Measurements from ENCODE around the gene DLGAP1.

The DLGAP1 gene

DNA sequence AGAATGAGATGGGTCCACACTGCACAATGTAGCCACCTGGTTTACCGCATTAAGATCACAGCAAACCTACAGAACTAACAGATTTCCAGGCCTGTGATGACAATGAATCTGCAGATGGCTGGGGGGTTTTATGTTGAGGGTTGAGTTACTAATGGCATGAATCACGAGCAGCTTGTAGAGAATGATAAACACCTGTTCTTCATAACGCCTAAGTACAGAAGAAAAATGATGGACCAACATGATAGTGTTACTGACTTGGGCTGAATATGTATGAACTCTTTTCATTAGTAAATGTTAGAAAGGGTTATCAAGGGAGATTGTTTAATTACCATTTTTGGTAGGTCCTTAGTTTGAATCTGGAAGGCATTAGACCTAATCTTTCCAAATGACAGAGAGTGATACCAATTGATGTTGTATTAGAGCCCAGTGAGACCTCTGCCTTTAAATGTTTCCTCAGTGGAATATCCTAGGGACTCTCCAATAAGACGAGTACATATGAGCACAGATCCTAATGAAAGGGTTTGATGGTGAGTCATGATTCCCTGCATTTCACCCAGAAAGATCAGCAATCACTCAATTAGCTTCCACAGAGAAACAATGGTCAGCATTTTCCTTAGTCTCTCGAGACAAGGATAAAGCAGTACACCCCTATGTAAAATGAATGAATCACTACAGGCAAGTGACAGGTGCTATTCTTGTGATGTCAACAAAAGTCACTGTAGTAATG, 243.8 kb downstream of the DLGAP1 start (continued):
- TF ChIP-seq TSHZ2 (CRISPR knock-in tag; IDR thresholded peaks at IDR 0.05) (no peak), ARNTL (CRISPR knock-in tag; IDR thresholded peaks at IDR 0.05; ENCODE audit: borderline replicate concordance, low read depth) (no peak)

DNA sequence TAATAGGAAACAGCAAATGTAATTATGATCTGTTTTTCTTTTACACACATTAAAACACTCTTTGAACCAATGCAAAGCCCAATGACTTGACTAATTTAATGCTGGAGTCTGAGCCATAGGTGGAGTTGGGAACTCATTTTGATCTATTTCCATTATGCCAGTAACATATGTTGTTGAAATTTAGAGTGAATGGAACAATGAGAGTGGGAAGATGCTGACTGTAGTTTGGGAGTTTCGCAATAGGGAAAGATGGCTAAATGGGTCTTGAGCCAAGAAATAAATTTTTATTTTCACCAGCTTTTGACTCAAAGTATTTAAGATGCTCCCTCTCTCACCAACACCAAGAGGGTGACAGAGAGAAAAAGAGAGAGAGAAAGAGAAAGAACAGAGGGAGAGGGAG, 246.7 kb downstream of the DLGAP1 start:
- TF ChIP-seq ZFP30 (CRISPR knock-in tag; IDR thresholded peaks at IDR 0.05): no peak
- TF ChIP-seq CREB5 (CRISPR knock-in tag; IDR thresholded peaks at IDR 0.05; ENCODE audit: low read depth): no peak
- TF ChIP-seq TCF4 (CRISPR knock-in tag; IDR thresholded peaks at IDR 0.05; ENCODE audit: borderline replicate concordance): no peak
- TF ChIP-seq TSHZ2 (CRISPR knock-in tag; IDR thresholded peaks at IDR 0.05): no peak
- no peak for TF ChIP-seq GLIS3 (CRISPR knock-in tag; IDR thresholded peaks at IDR 0.05)
- TF ChIP-seq SNAI2 (CRISPR knock-in tag; IDR thresholded peaks at IDR 0.05): no peak
- TF ChIP-seq RARB (CRISPR knock-in tag; IDR thresholded peaks at IDR 0.05): no peak
- no peak for TF ChIP-seq ZC3H10 (CRISPR knock-in tag; IDR thresholded peaks at IDR 0.05)
- no peak for TF ChIP-seq ZNF8 (CRISPR knock-in tag; IDR thresholded peaks at IDR 0.05)
- TF ChIP-seq ZFP3 (CRISPR knock-in tag; IDR thresholded peaks at IDR 0.05): no peak
- no peak for TF ChIP-seq OSR1 (CRISPR knock-in tag; IDR thresholded peaks at IDR 0.05)
- no peak for TF ChIP-seq CSDC2 (CRISPR knock-in tag; IDR thresholded peaks at IDR 0.05)
- no peak for ATAC-seq

GRCh38 chr18:4207383-4207985, 247.6 kb downstream of the DLGAP1 start:
- no peak for ATAC-seq
- TF ChIP-seq ZFP30 (CRISPR knock-in tag; IDR thresholded peaks at IDR 0.05) (no peak), CSRNP3 (CRISPR knock-in tag; IDR thresholded peaks at IDR 0.05) (no peak), POU6F1 (CRISPR knock-in tag; IDR thresholded peaks at IDR 0.05; ENCODE audit: borderline replicate concordance, low read depth) (no peak), TOX (CRISPR knock-in tag; IDR thresholded peaks at IDR 0.05; ENCODE audit: borderline replicate concordance) (no peak), OSR1 (CRISPR knock-in tag; IDR thresholded peaks at IDR 0.05) (no peak), ISL1 (CRISPR knock-in tag; IDR thresholded peaks at IDR 0.05) (no peak), PATZ1 (CRISPR knock-in tag; IDR thresholded peaks at IDR 0.05; ENCODE audit: borderline replicate concordance) (no peak), BACH2 (CRISPR knock-in tag; IDR thresholded peaks at IDR 0.05; ENCODE audit: borderline replicate concordance) (no peak), GLIS3 (CRISPR knock-in tag; IDR thresholded peaks at IDR 0.05) (no peak), ZNF70 (CRISPR knock-in tag; IDR thresholded peaks at IDR 0.05) (no peak), CSDC2 (CRISPR knock-in tag; IDR thresholded peaks at IDR 0.05) (no peak), ARNTL (CRISPR knock-in tag; IDR thresholded peaks at IDR 0.05; ENCODE audit: borderline replicate concordance, low read depth) (no peak), ZNF8 (CRISPR knock-in tag; IDR thresholded peaks at IDR 0.05) (no peak), ZC3H10 (CRISPR knock-in tag; IDR thresholded peaks at IDR 0.05) (no peak), ZFP3 (CRISPR knock-in tag; IDR thresholded peaks at IDR 0.05) (no peak), ESRRG (CRISPR knock-in tag; IDR thresholded peaks at IDR 0.05) (no peak), ZNF565 (CRISPR knock-in tag; conservative IDR thresholded peaks at IDR 0.05; ENCODE audit: low read depth) (no peak), SNAI2 (CRISPR knock-in tag; IDR thresholded peaks at IDR 0.05) (no peak)

Data from SK-N-SH treated with all-trans-retinoic acid at 6 μM for 48 hours (cell line).